ES-I3 (cell line): Measurements from ENCODE around the gene ARX.

Experiments
- H3K36me3 ChIP-seq: 2 replicates; pipeline ENCODE4 v1.6.1; 2013; ENCODE audit warnings: mild to moderate bottlenecking, low read length, control low read depth, moderate library complexity; ENCODE audit not compliant: insufficient read depth
- H3K4me1 ChIP-seq: 2 replicates; pipeline ENCODE4 v1.6.1; 2013; ENCODE audit warnings: mild to moderate bottlenecking, control low read depth, low read length; ENCODE audit not compliant: insufficient read depth
- H3K9ac ChIP-seq: 2 replicates; pipeline ENCODE4 v1.6.1; 2013; ENCODE audit warnings: low read depth, mild to moderate bottlenecking, low read length, moderate library complexity
- H3K9me3 ChIP-seq: 2 replicates; pipeline ENCODE4 v1.6.1; 2013; ENCODE audit warnings: mild to moderate bottlenecking, low read length, moderate library complexity; ENCODE audit not compliant: control insufficient read depth, insufficient read depth

ARX gene

DNA sequence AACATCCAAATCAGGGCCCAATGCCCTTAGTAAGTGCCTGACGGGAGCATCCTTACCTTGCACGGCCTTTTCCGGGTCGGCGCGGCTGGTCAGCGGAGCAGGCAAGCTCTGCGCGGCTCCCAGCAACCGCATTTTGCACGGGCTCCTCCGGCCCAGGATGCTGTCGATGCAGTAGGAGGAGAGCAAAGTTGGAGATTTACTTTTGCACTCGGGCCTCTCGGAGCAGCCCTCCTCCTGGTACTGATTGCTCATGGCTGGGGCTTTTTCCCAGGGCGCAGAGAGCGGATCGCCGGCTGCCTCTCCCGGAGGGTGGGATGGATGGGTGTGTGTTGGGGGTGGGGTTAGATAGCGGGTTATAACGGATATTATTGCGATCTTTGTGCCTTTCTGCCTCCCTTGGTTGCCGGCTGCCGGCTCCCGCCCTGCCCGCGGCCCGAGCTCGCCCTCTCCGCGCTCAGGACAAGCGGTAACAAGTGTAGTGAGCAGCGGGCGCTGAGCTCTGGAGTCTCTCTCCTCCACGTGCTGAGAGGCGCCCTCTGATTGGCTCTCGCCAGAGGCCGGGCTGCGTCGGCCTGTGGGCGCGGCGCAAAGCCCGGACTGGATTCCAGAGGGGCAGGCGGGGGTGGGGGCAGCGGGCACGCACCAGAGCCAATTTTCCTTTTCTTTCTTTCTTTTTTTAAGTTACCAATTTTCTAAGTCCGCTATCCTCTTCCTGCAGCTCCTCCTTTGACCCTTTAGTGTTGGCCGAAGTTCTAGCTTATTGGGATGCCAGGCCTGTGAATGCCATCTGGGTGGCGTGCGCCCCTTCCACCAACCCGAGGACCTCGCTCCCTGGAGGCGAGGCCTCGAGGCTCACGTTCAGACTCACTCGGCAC is at the start of gene ARX:
Gene ARX (minus strand): TSS at position 480 of the 875 bp plus-strand sequence. CDS start 228 bp downstream, at position 252.
- Histone ChIP-seq H3K9ac (peak within 1 kb of the TSS; percentile 35; the same call in 1 of the 2 replicates), H3K9me3 (no peaks in the 10 kb centered on the region), H3K4me1 (peaks cover 7% of the 10 kb centered on the region), H3K36me3 (no peaks in the 10 kb centered on the region)

- Histone ChIP-seq H3K9me3 (no peaks in the 10 kb centered on the region; the same call in 1 of the 2 replicates), H3K4me1 (no peaks in the 10 kb centered on the region), H3K9ac (no peak overlapping the region), H3K36me3 (no peaks in the 10 kb centered on the region)
Observed at GRCh38 chrX:25059273-25059672, 43.5 kb upstream of the ARX start.

DNA sequence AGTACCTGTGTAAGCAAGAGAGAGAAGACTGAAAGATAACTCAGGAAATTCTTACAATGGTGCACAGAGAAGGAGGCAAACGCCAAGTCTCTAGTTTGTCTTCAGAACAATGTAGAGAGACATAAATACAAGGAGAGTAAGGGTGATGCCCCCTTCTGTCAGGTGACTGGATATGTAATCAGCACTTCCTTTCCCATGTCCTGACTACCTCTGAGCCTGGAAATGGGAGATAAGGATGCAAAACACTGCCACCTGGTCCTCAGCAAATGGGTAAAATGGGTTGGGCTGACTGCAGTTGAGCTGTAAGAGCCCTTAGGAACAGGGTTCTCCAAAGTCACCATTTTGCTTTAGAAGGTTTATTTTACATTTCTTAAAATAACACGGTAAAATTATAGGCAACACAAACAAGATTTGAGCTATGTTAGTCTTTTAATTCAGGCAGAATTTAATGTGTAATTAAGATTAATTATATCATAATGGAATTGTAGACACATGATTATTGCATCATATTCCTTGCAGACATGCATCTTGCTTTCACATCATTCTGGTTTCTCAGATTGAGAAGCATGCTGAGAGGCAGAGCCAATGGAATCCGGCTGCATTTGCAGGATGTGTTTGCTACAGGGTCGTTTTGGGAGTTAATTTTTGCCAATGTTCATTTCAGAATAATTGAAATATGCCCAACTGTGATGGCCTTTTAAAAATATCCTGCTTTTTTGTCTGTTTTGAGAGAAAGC is 37.2 kb upstream of the ARX start:
- Histone ChIP-seq H3K9ac (no peak overlapping the region), H3K4me1 (peaks cover 44% of the 10 kb centered on the region), H3K36me3 (no peaks in the 10 kb centered on the region), H3K9me3 (no peaks in the 10 kb centered on the region; the same call in 1 of the 2 replicates)

GRCh38 chrX:25049971-25050370 is 34.2 kb upstream of the ARX start:
- Histone ChIP-seq H3K36me3 (no peaks in the 10 kb centered on the region), H3K4me1 (peaks cover 53% of the 10 kb centered on the region), H3K9ac (no peak overlapping the region), H3K9me3 (no peaks in the 10 kb centered on the region)

DNA sequence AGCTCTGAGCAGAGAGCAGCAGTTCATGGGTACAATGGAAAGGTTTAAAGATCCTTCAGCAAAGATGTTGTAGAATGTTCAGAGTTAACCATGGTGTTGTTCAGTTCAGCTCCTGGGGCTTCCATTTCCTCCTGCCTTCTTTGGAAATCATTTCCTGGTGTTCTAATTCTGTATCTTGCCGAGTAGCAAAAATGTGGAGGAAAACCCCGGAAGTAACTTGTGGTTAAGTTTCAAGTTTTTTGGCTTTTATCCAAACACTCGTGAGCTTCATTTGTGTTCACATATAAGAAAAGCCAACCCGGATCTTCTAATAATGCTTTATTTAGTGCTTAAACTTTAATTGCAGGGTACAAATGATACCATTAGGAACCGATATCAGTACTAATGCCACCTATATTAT is 33.6 kb upstream of the ARX start:
- no peaks in the 10 kb centered on the region for H3K36me3 ChIP-seq
- H3K9ac ChIP-seq, result no peak overlapping the region
- H3K4me1 ChIP-seq, result peaks cover 53% of the 10 kb centered on the region
- H3K9me3 ChIP-seq, result no peaks in the 10 kb centered on the region

DNA sequence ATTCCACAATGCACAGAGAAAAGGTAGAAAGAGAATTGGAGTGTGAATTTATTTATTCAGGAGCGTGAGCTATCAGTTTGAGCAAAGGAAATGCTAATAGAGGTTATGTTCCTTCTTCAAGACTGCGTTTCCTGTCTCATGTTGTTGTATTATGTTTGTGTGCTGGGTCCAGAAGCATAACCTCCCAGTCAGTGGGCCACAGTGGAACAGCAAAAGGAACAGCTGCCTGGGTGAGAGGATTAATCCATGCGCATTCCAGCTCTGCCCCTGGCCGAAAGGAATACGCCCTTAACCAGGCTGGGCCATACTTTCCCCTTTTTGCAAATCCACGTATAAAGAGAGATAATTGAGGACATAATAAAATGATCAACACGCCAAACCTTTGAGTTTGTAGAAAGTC is 32.4 kb upstream of the ARX start:
- Histone ChIP-seq H3K36me3 (no peaks in the 10 kb centered on the region), H3K9me3 (no peaks in the 10 kb centered on the region), H3K9ac (no peak overlapping the region), H3K4me1 (peaks cover 48% of the 10 kb centered on the region)

GRCh38 chrX:25043192-25043591 is 27.4 kb upstream of the ARX start:
- H3K36me3 ChIP-seq, result no peaks in the 10 kb centered on the region
- H3K4me1 ChIP-seq, result peaks cover 11% of the 10 kb centered on the region; the same call in 1 of the 2 replicates
- H3K9ac ChIP-seq, result no peak overlapping the region
- no peaks in the 10 kb centered on the region for H3K9me3 ChIP-seq

- H3K9me3 ChIP-seq, result no peaks in the 10 kb centered on the region
- H3K4me1 ChIP-seq, result no peaks in the 10 kb centered on the region
- H3K36me3 ChIP-seq, result no peaks in the 10 kb centered on the region
Observed at GRCh38 chrX:25039036-25039435, 23.3 kb upstream of the ARX start.

GRCh38 chrX:25034889-25035288 is 19.1 kb upstream of the ARX start:
- Histone ChIP-seq H3K36me3 (no peaks in the 10 kb centered on the region), H3K9me3 (no peaks in the 10 kb centered on the region), H3K9ac (no peak overlapping the region), H3K4me1 (no peaks in the 10 kb centered on the region)

More at GRCh38 chrX:25039036-25039435, 23.3 kb upstream of the ARX start:
- no peak overlapping the region for H3K9ac ChIP-seq

- Histone ChIP-seq H3K4me1 (peaks cover 12% of the 10 kb centered on the region), H3K9ac (no peak overlapping the region), H3K9me3 (no peaks in the 10 kb centered on the region), H3K36me3 (no peaks in the 10 kb centered on the region)
Observed at GRCh38 chrX:25029288-25029825, 13.6 kb upstream of the ARX start.

DNA sequence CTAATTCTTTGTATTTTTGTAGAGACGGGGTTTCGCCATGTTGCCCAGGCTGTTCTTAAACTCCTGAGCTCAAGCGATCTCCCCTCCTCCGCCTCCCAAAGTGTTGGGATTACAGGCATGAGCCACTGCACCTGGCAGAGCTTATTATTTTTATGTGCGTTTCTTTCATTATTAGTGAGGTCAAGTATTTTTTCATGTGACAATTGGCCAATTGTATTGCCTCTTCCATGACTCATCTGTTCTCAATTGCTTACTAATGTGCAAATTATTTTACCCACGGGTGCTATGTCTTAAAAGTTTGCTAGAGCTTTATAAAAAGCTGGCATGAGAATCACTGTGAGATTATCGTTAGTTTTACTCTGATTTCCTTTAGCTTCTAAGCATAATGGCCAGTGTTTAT is 13.0 kb upstream of the ARX start:
- Histone ChIP-seq H3K36me3 (no peaks in the 10 kb centered on the region), H3K4me1 (peaks cover 12% of the 10 kb centered on the region), H3K9me3 (no peaks in the 10 kb centered on the region), H3K9ac (no peak overlapping the region)

DNA sequence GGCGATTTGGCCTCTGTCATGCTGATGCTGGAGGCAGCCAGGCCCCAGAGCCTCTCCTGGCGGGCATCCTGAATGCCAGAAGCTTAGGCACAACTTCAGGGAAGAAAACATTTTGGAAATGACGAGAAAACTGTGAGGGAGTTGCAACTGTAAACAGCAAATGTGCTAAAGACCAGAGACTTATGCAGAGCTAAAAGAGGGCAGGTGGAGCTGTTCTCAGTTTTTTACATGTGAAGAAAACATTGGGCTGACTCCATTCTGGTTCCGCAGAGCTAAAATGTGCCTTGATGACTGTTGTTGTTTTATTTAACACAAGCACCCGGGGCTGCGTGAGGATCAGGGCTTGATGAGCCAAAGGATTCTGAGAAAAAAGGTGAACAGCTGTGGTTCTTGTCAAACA is 10.8 kb upstream of the ARX start:
- Histone ChIP-seq H3K9ac (no peak overlapping the region), H3K4me1 (peaks cover 12% of the 10 kb centered on the region), H3K9me3 (no peaks in the 10 kb centered on the region), H3K36me3 (no peaks in the 10 kb centered on the region)

- no peaks in the 10 kb centered on the region for H3K9me3 ChIP-seq
- peaks cover 12% of the 10 kb centered on the region for H3K4me1 ChIP-seq
- H3K36me3 ChIP-seq, result no peaks in the 10 kb centered on the region
- H3K9ac ChIP-seq, result no peak overlapping the region
Observed at GRCh38 chrX:25025615-25026014, 9.8 kb upstream of the ARX start.

DNA sequence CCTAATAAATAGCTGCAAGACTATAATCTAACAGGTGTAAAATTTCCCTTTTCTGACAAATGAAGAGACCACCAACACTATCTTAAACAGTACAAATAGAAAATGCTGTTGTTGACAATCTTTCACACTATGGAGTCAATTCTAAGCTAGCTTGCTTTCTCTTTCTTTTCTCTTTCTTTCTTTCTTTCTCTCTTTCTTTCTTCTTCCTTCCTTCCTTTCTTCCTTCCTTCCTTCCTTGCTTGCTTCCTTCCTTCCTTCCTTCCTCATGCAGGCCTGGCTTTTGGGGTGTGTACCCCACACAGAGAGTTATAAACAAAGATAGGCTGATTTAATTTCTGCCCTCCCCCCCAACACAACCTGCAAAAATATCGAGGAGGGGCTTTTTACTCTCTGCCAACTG is 8.1 kb upstream of the ARX start:
- H3K9me3 ChIP-seq, result no peaks in the 10 kb centered on the region
- no peaks in the 10 kb centered on the region for H3K36me3 ChIP-seq
- peaks cover 9% of the 10 kb centered on the region for H3K4me1 ChIP-seq
- H3K9ac ChIP-seq, result no peak overlapping the region
